Superior temporal gyrus (tissue), 1 donor: ENCODE data around the gene ST3GAL4.

Experiments
- DNase-seq: peaks from one replicate; pipeline ENCODE4 v3.0.0-alpha.2; 2016; ENCODE audit errors: extremely low spot score

ST3GAL4 gene

GRCh38 chr11:126329644-126330211 lies 25.8 kb upstream of the ST3GAL4 start:
- DNase-seq: no peak

GRCh38 chr11:126331286-126331685 lies 24.2 kb upstream of the ST3GAL4 start:
- no peak for DNase-seq

GRCh38 chr11:126332221-126332711 lies 23.2 kb upstream of the ST3GAL4 start:
- DNase-seq: no peak

- no peak for DNase-seq
These were observed 22.3 kb upstream of the ST3GAL4 start for GRCh38 chr11:126333142-126333541.

- no peak for DNase-seq
These were observed 20.6 kb upstream of the ST3GAL4 start for GRCh38 chr11:126334659-126335462.

- no peak for DNase-seq
These were observed 20.1 kb upstream of the ST3GAL4 start for GRCh38 chr11:126335463-126335760.

GRCh38 chr11:126336138-126336541 lies 19.3 kb upstream of the ST3GAL4 start:
- DNase-seq: no peak

GRCh38 chr11:126336671-126337101 lies 18.8 kb upstream of the ST3GAL4 start:
- DNase-seq: no peak

- DNase-seq: no peak
These were observed 18.4 kb upstream of the ST3GAL4 start for GRCh38 chr11:126337126-126337473.

- DNase-seq: no peak
These were observed 17.8 kb upstream of the ST3GAL4 start for GRCh38 chr11:126337474-126338241.

- DNase-seq: no peak
These were observed 17.0 kb upstream of the ST3GAL4 start for GRCh38 chr11:126338346-126339055.

- DNase-seq: no peak
These were observed 16.2 kb upstream of the ST3GAL4 start for GRCh38 chr11:126339073-126339862.

- no peak for DNase-seq
These were observed 15.5 kb upstream of the ST3GAL4 start for GRCh38 chr11:126339863-126340434.

GRCh38 chr11:126340960-126341606 lies 14.4 kb upstream of the ST3GAL4 start:
- no peak for DNase-seq

- DNase-seq: no peak
These were observed 13.7 kb upstream of the ST3GAL4 start for GRCh38 chr11:126341760-126342161.

GRCh38 chr11:126343051-126343450 lies 12.4 kb upstream of the ST3GAL4 start:
- no peak for DNase-seq

- DNase-seq: no peak
These were observed 11.1 kb upstream of the ST3GAL4 start for GRCh38 chr11:126344141-126345080.

- DNase-seq: no peak
These were observed 10.2 kb upstream of the ST3GAL4 start for GRCh38 chr11:126345283-126345682.
